Muscle of arm (tissue), 12 donors: ENCODE measurements around the gene PFKP. TPM values are rescaled to one million over a fixed set of nuclear protein-coding genes. Genes with fewer than 3 reads are reported as not detected.

ENCODE experiments used
- polyA plus RNA-seq, 12 donors: library from polyadenylated mRNA; unstranded; fragments of 120-200 nt; gene quantifications; one replicate each; pipeline ENCODE4 v1.2.1, GENCODE V29; 2013; ENCODE audit not compliant: insufficient read length in 12 of 12

PFKP gene
- polyA plus RNA-seq, 12 donors: 15.3 to 32.7 (median 19.2) TPM; not detected in 1

Other genes starting within 250 kb of the PFKP start
- 10 to 100 TPM in 11 of 12 donors, not detected in 1; 41.3 to 68.1 (median 58.8) TPM for gene PITRM1, start 105.2 kb downstream of the PFKP start, polyA plus RNA-seq